Activated CD4-positive, CD25-positive, alpha-beta regulatory T cell treated with anti-CD3 and anti-CD28 coated beads, Interleukin-2, amount 50 U/mL, for 72 hours (primary cell): ENCODE results near the gene ATP5F1B.
A peak's percentile ranks its signal among the peaks of the same experiment; 100 is the strongest.

Experiments
- DNase-seq: peaks from one replicate; pipeline ENCODE4 v3.0.0; 2021

ATP5F1B gene

GRCh38 chr12:56616244-56616643 is 29.5 kb downstream of the ATP5F1B start:
- no peak for DNase-seq

DNA sequence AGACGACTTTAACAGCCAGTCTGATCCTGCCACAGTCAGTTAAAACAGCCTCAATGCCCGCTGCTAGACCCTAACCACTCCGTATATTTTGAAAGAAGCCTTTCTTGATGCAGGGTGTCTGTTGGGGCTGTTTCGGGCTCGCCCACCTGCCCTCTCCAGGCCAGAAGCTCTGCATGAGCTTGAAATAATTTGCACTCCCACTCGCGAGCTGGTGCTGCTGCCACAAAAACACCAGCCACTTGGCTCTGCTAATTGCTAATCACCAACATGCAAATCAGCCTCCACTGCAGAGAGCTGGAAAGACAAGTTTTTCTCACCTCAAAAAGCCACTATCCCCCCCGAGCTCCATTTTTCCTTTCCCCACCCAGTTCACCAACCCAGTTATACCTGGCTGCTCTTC is 31.2 kb downstream of the ATP5F1B start:
- DNase-seq, result no peak

DNA sequence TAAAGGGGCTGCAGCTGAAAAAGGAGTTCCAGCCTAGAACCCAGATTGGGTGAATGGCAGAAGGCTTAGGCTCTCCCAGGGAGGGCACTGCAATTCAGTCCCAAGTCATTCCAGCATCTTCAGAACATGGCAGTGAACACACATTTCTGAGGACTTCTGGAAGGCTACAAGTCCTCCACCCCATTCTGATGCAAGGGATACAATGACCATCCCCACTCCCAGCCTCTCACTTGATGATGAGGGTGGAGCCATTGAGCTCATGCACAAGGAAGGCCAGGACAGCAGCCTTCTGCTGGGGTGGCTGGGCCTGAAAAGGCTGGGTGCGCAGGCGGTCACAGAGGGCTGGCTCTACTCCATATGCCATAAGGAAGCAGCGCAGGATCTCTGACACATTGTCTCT is 41.4 kb downstream of the ATP5F1B start:
- no peak for DNase-seq

GRCh38 chr12:56602239-56602638 is 43.5 kb downstream of the ATP5F1B start:
- no peak for DNase-seq

GRCh38 chr12:56601503-56601902 is 44.3 kb downstream of the ATP5F1B start:
- DNase-seq, result no peak

GRCh38 chr12:56600753-56601152 is 45.0 kb downstream of the ATP5F1B start:
- no peak for DNase-seq

GRCh38 chr12:56599797-56600196 is 46.0 kb downstream of the ATP5F1B start:
- peak; percentile 17 for DNase-seq

- no peak for DNase-seq
These were observed 46.7 kb downstream of the ATP5F1B start for GRCh38 chr12:56599041-56599440.

DNA sequence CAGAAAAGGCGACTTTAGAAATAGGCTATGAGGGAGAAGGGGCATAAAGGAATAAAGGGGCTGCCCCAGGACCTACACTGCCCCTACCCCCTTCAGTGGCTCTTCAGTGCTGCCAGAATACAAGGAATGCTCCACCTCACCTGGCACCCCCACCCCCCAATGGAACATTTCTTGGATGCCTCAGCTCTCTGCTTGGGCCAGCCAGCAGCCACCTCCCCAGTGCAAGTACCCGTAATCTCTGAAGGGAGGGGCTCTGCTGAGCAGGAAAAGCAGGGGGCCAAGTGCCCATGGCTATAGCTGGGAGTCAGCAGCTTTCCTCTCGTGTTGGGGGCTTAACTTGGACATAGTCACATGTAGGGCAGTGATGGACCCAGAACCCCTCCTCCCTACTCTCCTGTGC is 49.0 kb downstream of the ATP5F1B start:
- no peak for DNase-seq

DNA sequence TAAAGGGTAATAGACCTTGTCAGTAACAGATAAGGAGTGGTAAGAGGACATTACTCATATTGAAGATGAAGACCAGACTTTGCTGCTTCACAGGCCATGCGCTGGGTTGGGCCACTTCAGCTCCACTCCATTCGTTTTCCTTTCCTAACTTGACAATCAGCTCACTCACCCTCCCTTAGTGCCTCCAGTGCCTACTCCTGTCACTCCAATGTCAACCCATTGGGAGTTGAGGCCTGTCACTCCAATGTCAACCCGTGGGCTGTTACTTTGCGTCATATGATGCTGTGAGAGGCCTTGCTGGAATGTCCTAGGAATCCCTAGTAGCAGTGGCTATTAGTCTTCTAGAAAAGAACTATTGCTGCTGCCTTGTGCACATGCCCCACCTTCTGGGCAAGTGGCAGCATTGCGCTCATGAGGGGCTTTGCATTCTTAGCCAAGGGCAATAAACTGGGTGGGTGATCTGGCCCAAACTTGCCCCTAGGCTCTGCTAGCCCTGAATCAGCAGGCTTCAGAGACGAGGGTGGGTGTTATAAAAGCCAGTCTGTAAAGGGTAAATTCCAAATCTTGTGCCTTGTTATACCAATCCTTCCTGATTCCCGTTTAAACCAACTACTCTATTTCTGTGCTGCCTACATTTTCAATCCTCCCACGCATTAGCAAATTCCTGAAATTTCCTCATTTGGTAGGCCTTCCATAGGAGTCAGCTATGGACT is 51.7 kb downstream of the ATP5F1B start:
- peak; percentile 56 for DNase-seq

DNA sequence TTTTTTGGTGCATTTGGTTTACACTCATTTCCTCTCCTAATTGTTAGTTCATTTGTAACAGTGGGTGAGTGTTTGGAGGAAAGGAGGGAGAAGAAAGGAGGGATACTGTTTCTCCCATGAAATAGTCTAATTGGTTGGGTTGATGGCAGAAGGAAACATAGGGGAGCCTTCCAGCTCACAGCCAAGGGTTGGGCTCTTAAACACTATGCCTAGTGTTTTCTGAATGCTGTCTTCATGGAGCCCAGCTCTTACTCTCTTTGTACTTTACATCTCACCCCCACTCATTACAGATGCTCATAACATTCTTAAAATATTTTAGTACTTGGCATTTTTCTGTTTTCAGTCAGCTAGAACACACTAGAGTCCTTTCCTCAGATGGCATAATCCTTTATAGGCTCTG is 53.8 kb downstream of the ATP5F1B start:
- no peak for DNase-seq

- no peak for DNase-seq
These were observed 54.7 kb downstream of the ATP5F1B start for GRCh38 chr12:56591126-56591525.

DNA sequence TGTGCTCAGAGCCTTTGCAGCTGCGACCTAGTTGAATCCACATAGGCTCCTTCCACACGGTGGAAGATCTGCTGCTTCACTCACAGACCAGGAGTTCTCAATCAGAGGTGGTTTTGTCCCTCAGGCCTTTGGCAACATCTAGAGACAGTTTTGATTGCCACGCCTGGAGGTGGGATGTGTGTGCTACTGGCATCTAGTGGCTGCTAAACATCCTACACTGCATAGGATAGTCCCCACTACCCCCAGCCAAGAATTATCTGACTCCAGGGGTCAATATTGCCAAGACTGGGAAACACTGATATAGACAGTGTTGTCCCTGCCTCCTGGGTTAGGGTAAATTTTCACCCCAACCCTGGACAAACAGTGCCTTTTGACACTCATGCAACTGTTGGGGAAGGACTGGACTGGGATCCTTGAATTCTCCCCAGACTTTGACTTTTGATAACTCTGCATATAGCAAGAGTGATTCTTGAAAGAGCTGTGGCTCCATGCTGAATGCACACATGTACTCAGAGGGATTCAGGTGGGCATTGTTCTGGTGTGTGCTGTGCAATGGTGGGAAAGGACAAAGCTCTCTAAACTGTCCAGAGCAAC is 55.5 kb downstream of the ATP5F1B start:
- DNase-seq, result no peak

- DNase-seq, result no peak
These were observed 56.0 kb downstream of the ATP5F1B start for GRCh38 chr12:56589783-56590182.
